SK-N-SH (cell line): Measurements from ENCODE around the gene SPATA21.
"Not testable (repeated sequence)": the region's sequence is repeated elsewhere in the genome, so short reads cannot be mapped to it uniquely, and the experiment has no call there.

ENCODE experiments used
- EP300 ChIP-seq, 2 experiments: IDR thresholded peaks; 2 replicates each; pipeline versions ENCODE4 v1.4.0 to v1.6.1; 2012; ENCODE audit warnings: borderline replicate concordance in 1 of 2, low read depth in 1 of 2, low read length in 1 of 2
- EZH2phosphoT487 ChIP-seq: fragments of 200-600 bp; sonication (generic); IDR thresholded peaks from 2 replicates; pipeline ENCODE4 v1.6.1; 2017; ENCODE audit warnings: low read depth, mixed run types, mild to moderate bottlenecking, antibody characterized with exemption, moderate library complexity, borderline replicate concordance
- JUND ChIP-seq: IDR thresholded peaks from 2 replicates; pipeline ENCODE4 v1.4.0; 2012
- RFX5 ChIP-seq: IDR thresholded peaks from 2 replicates; pipeline ENCODE4 v1.6.1; 2012; ENCODE audit warnings: mild to moderate bottlenecking, improper control_type of control experiment, low read length

- TF ChIP-seq EZH2phosphoT487; JUND; EP300 (IDR thresholded peaks at IDR 0.05; ENCODE audit: borderline replicate concordance in 1 of 2, low read depth in 1 of 2, low read length in 1 of 2); RFX5: not testable (repeated sequence)
These were observed 46.6 kb upstream of the SPATA21 start for GRCh38 chr1:16483639-16484500.
